GOT3 (cell line): ENCODE data around the gene NDUFAF5.

Experiments
- DNase-seq: peaks from one replicate; lab custom pipeline; 2025; ENCODE audit warnings: mixed read lengths; lab: John Stamatoyannopoulos, UW

NDUFAF5 gene

GRCh38 chr20:13822459-13822858 is 37.6 kb downstream of the NDUFAF5 start:
- DNase-seq = no peak

GRCh38 chr20:13824459-13824858 is 39.6 kb downstream of the NDUFAF5 start:
- no peak for DNase-seq

- no peak for DNase-seq
Observed at GRCh38 chr20:13825465-13825864, 40.6 kb downstream of the NDUFAF5 start.

- no peak for DNase-seq
Observed at GRCh38 chr20:13831476-13831875, 46.6 kb downstream of the NDUFAF5 start.

GRCh38 chr20:13838664-13839063 is 53.8 kb downstream of the NDUFAF5 start:
- DNase-seq = no peak

GRCh38 chr20:13839421-13840092 is 54.7 kb downstream of the NDUFAF5 start:
- no peak for DNase-seq

GRCh38 chr20:13840093-13840465 is 55.3 kb downstream of the NDUFAF5 start:
- no peak for DNase-seq

GRCh38 chr20:13841206-13841605 is 56.4 kb downstream of the NDUFAF5 start:
- no peak for DNase-seq

GRCh38 chr20:13844296-13844695 is 59.5 kb downstream of the NDUFAF5 start:
- no peak for DNase-seq

- no peak for DNase-seq
Observed at GRCh38 chr20:13851279-13851678, 66.5 kb downstream of the NDUFAF5 start.

- DNase-seq = no peak
Observed at GRCh38 chr20:13852306-13852705, 67.5 kb downstream of the NDUFAF5 start.

GRCh38 chr20:13855613-13856012 is 70.8 kb downstream of the NDUFAF5 start:
- DNase-seq = no peak

GRCh38 chr20:13856354-13856753 is 71.5 kb downstream of the NDUFAF5 start:
- no peak for DNase-seq

- DNase-seq = no peak
Observed at GRCh38 chr20:13857304-13857703, 72.5 kb downstream of the NDUFAF5 start.

- no peak for DNase-seq
Observed at GRCh38 chr20:13857961-13858360, 73.1 kb downstream of the NDUFAF5 start.

GRCh38 chr20:13858439-13858838 is 73.6 kb downstream of the NDUFAF5 start:
- DNase-seq = no peak

- no peak for DNase-seq
Observed at GRCh38 chr20:13858871-13859270, 74.0 kb downstream of the NDUFAF5 start.

- DNase-seq = no peak
Observed at GRCh38 chr20:13862245-13862644, 77.4 kb downstream of the NDUFAF5 start.

GRCh38 chr20:13863244-13863643 is 78.4 kb downstream of the NDUFAF5 start:
- no peak for DNase-seq

GRCh38 chr20:13865156-13865555 is 80.3 kb downstream of the NDUFAF5 start:
- DNase-seq = no peak

GRCh38 chr20:13865791-13866351 is 81.0 kb downstream of the NDUFAF5 start:
- no peak for DNase-seq

GRCh38 chr20:13868331-13868730 is 83.5 kb downstream of the NDUFAF5 start:
- no peak for DNase-seq

GRCh38 chr20:13870170-13870748 is 85.4 kb downstream of the NDUFAF5 start:
- DNase-seq = no peak
